KBM-7 (cell line): ENCODE data around the gene FBN2.
"Not testable (repeated sequence)": the region's sequence is repeated elsewhere in the genome, so short reads cannot be mapped to it uniquely, and the experiment has no call there.

ENCODE experiments used
- DNase-seq: peaks from one replicate; pipeline ENCODE4 v3.0.0-alpha.2; 2015
- in situ Hi-C: fragments of 300-500 bp; cut with MboI; formaldehyde crosslinking; loops from 2 replicates; pipeline ENCODE4 v1.14.3; 2020; ENCODE audit warnings: low sequenced_read_pairs, low pct_unique_long_range_greater_than_20kb, mixed read lengths

The FBN2 gene

DNA sequence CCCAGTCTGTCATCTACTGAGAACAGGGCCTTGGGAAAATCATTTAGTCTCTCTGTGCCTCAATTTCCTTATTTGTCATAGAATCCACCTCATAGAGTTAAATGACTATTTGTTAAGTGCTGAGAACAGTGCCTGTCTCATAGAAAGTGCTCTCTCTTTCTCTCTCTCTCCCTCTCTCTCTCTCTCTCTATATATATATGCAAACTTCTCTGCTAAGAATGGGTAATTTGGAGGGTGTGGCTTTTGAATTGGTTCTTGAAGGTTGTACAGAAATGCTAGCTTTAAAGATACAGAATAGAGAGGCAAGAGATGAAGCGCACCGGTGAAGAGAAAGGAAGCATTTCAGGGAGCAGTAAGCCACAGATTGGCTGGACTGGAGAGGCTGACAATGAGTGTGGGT is 197.4 kb downstream of the FBN2 start:
- in situ Hi-C loops, result no loop called here
- DNase-seq, result no peak

DNA sequence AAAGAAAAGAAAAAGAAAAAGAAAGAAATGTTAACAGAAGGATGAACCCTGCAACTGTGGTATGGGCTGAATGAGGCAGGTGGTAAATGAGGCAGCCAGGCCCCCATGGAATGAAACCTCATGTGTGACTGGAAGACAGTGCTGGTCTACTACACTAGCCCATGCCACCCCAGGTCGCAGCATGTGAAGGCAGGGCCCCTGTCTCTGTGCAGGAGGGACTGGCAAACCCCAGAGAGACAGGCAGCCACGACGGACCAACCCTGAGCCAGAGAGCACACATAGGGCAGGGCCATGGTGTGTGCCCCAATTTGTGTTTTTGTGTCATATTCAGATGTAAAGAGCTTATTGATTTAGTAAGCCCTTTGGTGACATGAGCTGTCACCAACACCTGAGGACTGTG is 198.5 kb downstream of the FBN2 start:
- in situ Hi-C loops, result no loop called here
- no peak for DNase-seq

DNA sequence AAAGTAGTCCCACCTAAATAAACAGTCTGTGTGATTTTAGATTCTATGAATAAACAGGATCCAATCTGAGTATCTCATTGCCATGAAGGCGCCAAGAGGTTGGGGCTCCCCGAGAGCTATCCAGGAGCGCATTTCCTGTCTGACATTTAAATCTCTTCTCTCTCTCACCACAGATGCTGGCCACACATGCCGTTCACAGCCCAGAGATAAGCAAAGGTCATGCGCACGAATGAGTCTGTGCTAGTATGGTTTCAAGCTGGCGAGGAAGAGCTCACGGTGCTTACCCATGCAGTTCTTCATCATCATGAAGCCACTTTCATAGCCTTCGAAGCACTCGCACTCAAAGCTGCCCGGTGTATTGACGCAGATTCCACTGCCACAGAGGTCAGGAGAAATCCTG is 199.4 kb downstream of the FBN2 start:
- in situ Hi-C loops, result no loop called here
- no peak for DNase-seq

DNA sequence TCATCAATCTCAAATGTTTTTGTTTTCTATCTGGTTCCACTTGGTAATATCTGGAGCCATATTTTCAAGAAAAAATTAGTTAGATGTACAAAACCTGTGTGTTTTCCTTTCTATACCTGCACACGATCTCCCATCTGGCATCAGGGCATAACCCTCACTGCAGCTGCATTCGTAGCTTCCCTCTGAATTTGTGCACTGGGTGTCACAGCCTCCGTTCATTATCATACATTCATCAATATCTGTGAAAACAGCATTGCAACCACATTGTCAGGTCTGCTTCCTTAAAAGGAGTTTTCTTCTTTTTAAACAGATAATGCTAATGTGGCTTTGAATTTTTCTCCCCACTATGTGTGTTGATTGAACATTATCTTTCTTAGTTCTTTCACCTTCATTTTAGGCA is 202.7 kb downstream of the FBN2 start:
- in situ Hi-C loops, result no loop called here
- no peak for DNase-seq

DNA sequence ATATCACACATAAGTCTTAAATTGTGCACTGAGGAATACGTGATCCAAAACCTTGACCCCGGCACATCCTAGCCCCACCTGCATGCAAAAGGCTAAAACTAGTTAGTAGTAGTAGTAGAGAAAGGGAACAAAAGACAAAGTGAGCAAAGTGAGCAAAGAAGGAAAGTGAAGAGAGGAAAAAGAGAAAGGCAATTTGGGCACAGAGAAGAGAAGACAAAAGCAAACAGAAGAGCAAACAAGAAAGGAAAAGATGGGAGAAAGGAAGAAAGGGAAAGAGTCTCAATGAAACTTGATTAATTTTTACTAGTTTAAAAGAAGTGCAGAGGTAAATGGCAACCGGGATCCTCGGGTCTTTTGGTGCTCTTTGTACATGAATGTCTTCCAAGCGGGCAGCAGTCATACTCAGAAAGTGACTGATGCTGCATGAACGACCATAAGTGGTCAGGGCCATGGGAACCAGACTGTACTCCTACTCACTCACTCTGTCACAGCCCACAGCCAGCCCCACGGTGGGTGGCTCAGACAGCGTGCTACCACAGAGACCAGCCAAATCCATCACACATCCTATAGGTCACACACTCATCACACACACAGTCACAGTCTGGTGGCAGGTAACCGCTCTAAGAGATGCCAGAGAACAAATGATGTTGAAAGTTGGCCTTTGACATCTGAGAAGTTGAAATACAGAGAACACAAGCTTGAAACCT is 203.9 kb downstream of the FBN2 start:
- DNase-seq, result no peak
- in situ Hi-C loops, result no loop called here

DNA sequence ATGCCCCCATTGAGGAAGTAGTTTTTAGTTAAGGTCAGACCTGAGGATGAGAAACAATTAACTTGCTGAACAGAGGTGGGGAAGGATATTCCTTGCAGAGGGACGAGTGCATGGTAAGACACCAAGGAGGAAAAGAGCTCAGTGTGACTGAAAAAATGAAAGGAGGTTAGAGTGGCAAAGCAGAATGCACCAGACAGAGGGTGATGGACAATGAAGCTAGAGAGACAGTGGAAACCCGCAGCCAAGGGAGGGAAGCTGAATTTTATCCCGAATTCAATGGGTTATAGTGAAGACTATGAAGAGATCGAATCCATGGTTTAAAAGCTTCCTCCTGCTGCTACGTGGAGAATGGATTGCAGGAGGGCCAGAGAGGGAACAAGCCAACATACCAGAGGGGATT is 206.8 kb downstream of the FBN2 start:
- in situ Hi-C loops, result no loop called here
- DNase-seq, result no peak

DNA sequence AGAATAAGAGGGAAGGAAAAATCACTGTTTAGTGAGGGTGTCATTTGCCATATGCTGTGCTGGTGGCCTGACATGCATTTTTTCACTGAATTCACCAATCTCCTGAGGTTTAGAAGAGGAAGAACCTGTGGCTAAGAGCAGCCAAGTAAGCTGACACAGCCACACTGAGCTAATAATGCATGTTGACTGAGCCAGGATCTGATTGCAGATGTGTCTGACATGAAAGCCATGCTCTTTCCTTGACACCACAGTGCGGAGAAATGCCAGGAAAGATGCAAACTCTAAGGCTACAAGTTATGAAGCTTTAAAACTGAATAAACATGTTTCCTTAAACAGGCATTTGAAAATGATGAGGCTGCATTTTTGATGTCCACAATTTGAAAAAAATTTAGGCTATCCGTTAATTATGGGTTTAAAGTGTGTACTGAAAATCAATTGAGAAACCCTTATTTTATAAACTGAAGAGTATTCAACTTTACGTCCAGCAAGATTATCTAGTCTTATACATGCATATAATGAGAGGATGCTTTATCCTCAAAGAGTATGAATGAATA is 208.6 kb downstream of the FBN2 start:
- in situ Hi-C loops, result no loop called here
- DNase-seq, result no peak

DNA sequence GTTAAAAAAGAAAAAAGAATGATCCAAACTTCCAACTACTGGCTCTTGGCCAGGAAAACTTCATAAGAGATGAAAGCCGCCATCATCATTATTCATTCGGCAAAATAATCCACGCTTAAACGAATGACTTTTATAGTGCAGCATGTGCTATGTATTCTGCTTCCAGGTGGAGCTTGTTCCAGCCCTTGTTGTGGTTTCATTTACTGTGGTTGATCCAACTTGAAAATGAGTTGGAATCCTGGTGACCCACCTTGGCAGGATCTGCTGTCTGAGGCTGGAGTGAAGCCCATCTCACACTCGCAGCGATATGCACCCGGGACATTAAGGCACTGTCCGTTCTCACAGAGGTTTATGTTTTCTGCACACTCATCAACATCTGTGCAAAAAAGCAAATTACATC is 209.6 kb downstream of the FBN2 start:
- DNase-seq, result no peak
- in situ Hi-C loops, result no loop called here

DNA sequence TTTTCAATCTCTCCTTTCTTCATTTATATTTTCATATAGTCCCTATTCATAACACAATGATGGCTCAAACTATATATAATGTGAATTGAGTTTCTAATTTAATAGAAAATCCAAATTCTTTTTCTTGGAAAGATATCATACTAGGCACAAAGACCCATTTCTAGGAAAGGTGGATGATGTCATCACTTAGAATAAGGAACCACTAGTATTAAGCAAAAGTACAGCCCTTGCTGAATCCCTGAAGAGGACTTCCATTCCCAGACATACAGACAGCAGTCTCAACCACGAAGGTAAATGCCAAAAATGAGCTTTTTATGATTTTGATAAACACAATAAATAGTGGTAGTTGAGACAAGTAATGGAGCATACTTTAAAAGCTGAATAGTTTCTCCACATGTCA is 210.0 kb downstream of the FBN2 start:
- in situ Hi-C loops, result no loop called here
- no peak for DNase-seq

DNA sequence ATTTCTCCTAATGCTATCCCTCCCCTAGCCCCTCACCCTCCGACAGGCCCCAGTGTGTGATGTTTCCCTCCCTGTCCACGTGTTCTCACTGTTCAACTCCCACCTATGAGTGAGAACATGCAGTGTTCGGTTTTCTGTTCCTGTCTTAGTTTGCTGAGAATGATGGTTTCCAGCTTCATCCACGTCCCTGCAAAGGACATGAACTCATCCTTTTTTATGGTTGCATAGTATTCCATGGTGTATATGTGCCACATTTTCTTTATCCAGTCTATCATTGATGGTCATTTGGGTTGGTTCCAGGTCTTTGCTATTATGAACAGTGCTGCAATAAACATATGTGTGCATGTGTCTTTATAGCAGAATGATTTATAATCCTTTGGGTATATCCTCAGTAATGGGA is 216.6 kb downstream of the FBN2 start:
- in situ Hi-C loops, DNase-seq: not testable (repeated sequence)

DNA sequence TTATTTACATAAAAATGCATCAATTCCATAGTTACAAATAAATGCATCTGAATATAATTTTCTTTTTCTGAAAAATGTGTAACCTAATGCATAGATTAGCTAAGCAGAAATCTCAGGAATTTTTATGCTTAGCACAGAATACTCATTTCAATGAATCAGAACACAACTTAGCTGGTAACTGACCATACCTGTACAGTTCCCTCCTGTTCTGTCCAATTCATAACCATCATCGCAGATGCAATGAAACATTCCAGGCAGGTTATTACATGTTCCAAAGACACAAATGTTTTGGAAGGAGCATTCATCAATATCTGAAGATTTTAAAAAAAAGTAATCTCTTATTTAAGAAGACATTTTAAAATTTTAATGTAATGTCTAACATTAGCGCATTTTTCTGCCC is 219.4 kb downstream of the FBN2 start:
- no peak for DNase-seq
- in situ Hi-C loops, result no loop called here

DNA sequence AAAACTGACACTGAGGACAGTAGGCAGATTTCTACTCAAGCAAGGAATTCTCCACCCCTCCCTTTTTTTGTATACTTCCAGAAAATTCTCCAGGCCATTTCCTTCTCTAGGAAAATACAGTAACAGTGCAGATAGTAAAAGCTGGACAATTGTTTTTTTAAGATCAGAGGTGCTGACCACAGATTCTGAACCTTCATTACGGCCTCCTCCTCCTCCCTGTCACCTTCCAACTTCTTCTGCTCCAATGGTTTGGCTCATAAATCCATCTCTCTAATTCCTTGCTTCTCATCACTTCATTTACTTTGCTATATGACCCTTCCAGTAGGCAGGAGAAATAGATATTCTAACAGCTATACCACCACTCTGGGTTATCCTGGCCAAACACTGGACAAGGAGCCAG is 220.6 kb downstream of the FBN2 start:
- in situ Hi-C loops, result no loop called here
- DNase-seq, result no peak

DNA sequence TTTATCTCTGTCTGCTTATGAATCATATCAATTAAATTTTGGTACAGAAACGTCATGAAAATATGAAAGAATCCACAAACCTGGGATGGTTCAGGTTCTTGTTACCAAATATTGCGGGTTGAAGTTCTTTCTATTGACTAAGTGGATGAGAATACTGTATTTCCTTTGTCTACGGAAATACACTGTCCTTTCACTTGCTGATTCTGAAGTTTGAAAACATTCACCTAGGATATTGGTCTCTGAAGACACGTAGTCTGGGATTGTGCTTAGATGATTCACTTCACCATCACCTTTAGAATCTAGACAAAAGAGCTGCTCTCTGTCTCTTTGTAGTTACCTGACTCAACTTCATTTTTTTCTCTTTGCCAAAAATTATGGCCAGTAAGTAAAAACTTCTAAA is 222.4 kb downstream of the FBN2 start:
- in situ Hi-C loops, result no loop called here
- no peak for DNase-seq

DNA sequence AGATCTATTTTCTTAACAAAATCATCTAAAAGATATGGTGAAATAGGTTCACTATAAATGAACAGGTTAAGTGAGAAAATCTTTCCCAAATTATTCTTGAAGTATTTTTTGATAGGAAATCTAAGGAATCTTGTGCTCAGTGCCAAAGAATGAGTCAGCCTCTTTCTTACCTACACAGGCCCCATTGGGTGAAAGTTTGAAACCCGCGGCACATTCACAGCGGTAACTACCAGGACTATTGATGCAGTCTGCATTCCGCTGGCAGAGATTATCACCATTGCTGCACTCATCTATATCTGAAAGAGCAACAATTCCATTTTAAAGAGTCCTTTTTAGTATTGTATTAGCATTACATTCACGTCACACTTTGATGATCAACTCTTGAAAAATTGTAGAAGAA is 232.7 kb downstream of the FBN2 start:
- in situ Hi-C loops, result no loop called here
- no peak for DNase-seq

DNA sequence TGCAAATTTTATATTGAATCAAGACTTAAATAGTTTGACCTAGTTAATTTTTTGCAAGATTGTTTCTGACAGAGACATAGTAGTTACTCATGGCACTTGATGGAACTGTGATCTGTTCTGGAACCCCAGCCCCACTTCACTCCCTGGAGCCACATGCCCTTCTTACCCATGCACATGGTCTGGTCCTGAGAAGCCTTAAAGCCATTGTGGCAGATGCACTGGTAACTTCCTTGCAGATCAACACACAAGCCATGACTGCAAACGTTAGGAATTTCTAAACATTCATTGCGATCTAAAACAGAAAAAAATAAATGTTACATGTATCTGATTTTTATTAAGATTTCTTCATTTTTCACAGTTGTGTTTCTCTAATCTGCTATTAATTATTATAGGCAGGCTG is 233.3 kb downstream of the FBN2 start:
- no peak for DNase-seq
- in situ Hi-C loops, result no loop called here

DNA sequence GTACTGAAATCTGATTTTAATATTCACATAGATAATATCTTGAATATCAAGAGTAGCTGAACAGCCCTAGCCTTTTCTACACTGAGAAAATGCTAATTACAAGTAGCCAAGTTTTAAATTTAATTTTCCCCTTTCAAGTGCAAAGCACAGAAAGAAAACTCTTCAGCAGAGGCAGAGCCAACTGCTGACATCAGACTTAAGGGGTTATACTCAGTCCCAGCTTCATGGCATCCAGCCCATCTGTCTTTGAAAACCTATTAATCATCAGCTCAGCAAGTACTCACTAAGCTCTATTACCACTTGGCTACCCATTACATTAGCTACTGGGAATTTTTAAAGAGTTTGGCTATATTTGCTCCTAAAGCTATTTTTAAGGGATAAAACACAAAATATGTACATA is 234.0 kb downstream of the FBN2 start:
- no peak for DNase-seq
- in situ Hi-C loops, result no loop called here

DNA sequence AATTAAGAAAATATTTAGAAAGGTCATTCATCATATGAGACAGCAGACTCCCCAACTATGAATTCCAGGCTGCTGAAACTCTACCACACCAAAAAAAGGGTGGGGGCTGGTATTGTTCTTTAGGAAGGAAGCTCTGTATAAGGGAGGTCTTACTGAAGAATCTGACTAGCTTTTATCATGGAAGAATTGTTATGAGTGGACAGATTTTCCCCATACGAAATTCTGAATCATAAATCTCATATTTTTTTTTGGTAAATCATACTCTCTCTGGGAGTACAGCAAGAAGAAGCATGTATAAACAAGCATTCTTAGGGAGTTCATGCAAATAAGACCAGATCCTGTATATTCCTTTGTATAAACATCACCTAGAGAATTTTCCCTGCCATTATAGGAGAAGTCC is 234.5 kb downstream of the FBN2 start:
- DNase-seq, result no peak
- in situ Hi-C loops, result no loop called here

DNA sequence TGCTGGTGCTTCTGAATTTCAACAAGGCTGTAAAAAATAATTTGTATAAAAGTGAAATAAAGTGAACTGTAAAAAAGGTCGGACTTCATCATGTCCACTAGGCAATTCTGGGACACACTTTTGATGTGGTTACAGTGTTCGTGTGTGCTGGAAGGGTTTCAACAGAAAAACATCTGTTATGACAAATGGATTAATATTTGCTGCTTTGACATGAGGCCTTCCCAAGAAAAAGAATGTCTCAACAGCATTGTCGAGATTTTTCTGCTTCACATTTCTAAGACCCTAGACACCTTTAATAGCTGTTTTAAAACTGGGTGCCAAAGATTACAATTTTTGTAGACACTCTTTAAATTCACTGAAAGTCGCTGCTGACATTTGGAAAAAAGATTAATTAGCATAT is 237.9 kb downstream of the FBN2 start:
- in situ Hi-C loops, result no loop called here
- DNase-seq, result no peak

DNA sequence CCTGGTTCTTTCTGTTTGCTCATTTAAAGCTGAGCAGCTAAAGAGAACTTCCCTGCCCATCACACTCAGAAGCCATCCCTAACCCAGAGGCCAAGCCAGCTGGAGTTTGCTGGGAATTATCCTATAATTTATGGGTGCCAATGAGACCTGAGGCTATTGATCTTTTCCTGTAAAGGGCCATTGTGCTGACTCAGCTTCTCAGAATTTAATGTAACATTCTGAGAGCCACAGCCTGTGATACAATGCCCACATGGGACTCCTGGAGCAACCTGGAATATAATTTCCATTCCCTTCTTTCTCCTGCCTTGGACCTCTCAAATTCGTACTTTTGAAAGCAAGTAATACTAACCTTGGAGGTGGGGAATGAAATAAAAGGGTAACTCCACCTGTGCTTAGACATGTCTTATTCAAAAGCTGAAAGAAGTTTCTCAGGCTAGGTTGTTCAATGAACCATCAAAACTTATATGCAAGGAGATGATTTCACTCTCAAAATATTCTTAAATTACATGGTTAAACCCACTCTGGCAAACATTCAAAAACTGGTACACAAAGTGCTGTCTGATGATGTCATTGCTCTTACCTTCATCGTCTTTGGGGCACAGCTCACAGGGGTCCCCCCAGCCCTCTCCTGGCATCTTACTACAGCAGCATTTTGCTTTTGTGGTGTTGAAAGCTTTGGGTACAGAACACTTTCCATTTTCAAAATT is 247.7 kb downstream of the FBN2 start:
- no peak for DNase-seq
- in situ Hi-C loops, result no loop called here

DNA sequence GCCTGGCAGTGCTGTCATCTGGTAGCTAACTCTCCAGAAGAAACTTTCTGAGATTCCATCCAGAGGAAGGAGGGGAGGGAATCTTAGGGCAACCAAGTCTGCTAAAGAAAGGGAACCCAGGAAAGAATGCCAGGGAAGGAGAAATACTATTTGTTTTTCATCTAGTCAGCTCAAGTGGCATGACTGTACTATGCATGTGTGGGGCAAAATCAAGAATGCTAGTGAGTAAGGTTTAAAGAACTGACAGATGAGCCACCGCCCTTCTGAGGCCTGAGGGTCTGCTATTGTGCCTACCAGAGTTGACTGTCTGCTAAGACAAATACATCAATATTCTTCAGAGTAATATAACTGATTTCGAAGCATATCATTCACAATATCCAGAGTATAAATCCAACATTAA is 250.3 kb downstream of the FBN2 start:
- in situ Hi-C loops, result no loop called here
- DNase-seq, result no peak

DNA sequence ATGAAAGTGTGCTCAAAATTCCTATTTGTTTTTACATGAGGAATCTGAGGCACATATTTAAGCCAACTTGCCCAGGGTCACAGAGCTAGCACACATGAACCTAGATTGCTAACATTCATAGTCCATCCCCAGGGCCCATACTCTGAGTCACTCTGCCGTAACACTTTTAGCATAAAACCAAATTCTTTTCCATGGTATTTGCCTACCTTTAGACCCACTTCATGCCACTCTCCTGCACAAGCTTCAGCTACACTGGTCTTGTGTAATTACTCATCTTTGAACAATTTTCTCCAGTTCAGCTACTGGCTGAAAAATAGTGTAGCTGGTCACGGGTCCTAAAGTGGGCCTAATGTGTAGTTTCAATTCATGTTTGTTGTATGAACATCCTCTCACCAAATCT is 253.8 kb downstream of the FBN2 start:
- in situ Hi-C loops, result no loop called here
- no peak for DNase-seq
